Esophagus muscularis mucosa (tissue), 4 donors: Measurements from ENCODE around the gene HS6ST2.

Experiments
- CTCF ChIP-seq, 3 experiments: fragments of 200-600 bp in 2 of 3; fragments of 450-650 bp in 1 of 3; sonication (generic) in 2 of 3; IDR thresholded peaks; one replicate each; pipeline ENCODE4 v1.5.1; 2017 to 2019; ENCODE audit warnings: antibody characterized with exemption in 3 of 3, mild to moderate bottlenecking in 2 of 3, moderate library complexity in 1 of 3
- EP300 ChIP-seq: sonication (generic); formaldehyde crosslinking; IDR thresholded peaks from one replicate; pipeline ENCODE4 v1.6.1; 2017; ENCODE audit warnings: antibody characterized with exemption
- POLR2A ChIP-seq: fragments of 450-650 bp; IDR thresholded peaks from one replicate; pipeline ENCODE4 v1.6.1; 2017; ENCODE audit warnings: antibody characterized with exemption, moderate library complexity, mild to moderate bottlenecking, low read depth
- POLR2AphosphoS5 ChIP-seq, 2 donors: sonication (generic); formaldehyde crosslinking; IDR thresholded peaks; one replicate each; pipeline ENCODE4 v1.6.1; 2017; ENCODE audit warnings: antibody characterized with exemption in 2 of 2

DNA sequence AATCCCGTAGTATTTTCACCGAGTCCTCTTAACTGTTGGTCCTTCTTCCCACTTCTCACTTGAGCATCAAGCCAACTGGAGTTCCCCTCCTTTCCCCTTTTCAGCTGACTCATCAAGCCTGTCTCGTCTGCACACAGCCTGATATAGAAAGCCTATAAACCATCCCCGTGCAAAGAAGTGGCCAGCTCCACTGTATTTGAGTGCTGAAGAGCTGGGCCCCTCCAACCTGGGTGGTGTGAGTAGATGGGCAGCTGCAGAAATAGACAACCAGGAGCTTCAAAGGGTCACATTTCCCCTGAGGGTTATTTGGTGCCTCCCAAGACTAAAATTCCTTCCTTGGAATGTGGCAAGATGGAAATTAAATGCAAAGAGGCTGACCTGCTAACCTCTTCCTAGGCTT, 199.7 kb downstream of the HS6ST2 start:
- TF ChIP-seq CTCF (IDR thresholded peaks at IDR 0.05) (no peak), POLR2A (no peak), POLR2AphosphoS5 (IDR thresholded peaks at IDR 0.05) (no peak), EP300 (no peak)
